ENCODE measurements around the gene VPS13D.

DNA sequence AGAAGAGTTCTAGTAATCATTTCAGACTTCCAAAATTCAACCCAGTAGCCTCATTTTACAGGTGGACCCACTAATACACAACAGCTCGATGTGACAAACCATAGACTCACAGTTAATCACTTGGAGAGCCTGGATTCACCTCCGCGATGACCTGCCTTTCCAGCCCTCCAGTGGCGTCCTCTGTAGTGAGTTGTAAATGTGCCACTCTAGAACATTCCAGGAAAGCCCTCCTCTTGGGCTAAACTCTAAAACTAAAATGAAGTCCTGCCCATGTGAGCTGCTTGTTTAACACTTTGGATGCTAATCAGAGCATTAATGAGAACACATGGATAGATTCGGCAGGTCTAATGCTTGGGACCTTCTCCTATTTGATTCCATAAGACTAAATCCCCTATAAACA lies 247.5 kb downstream of the VPS13D start:
- TF ChIP-seq, protein P1, sequence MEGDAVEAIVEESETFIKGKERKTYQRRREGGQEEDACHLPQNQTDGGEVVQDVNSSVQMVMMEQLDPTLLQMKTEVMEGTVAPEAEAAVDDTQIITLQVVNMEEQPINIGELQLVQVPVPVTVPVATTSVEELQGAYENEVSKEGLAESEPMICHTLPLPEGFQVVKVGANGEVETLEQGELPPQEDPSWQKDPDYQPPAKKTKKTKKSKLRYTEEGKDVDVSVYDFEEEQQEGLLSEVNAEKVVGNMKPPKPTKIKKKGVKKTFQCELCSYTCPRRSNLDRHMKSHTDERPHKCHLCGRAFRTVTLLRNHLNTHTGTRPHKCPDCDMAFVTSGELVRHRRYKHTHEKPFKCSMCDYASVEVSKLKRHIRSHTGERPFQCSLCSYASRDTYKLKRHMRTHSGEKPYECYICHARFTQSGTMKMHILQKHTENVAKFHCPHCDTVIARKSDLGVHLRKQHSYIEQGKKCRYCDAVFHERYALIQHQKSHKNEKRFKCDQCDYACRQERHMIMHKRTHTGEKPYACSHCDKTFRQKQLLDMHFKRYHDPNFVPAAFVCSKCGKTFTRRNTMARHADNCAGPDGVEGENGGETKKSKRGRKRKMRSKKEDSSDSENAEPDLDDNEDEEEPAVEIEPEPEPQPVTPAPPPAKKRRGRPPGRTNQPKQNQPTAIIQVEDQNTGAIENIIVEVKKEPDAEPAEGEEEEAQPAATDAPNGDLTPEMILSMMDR (IDR thresholded peaks at IDR 0.05; ENCODE audit: extremely low read depth in 1 of 2, insufficient read depth in 1 of 2, low read depth in 1 of 2, low read length in 2 of 2), result no peak
- TF ChIP-seq POLR2A (IDR thresholded peaks at IDR 0.05; ENCODE audit: low read depth, low read length) (peak; percentile 6), EZH2 (IDR thresholded peaks at IDR 0.05; ENCODE audit: borderline replicate concordance, low read depth, low read length, severe bottlenecking) (no peak), JUN (IDR thresholded peaks at IDR 0.05; ENCODE audit: borderline replicate concordance, insufficient read depth, insufficient read length, low read depth) (no peak), FOS (IDR thresholded peaks at IDR 0.05; ENCODE audit: borderline replicate concordance, insufficient read depth, low read length) (no peak)

Data from endothelial cell of umbilical vein (primary cell).